Activated CD4-positive, CD25-positive, alpha-beta regulatory T cell treated with anti-CD3 and anti-CD28 coated beads, Interleukin-2, amount 50 U/mL, for 24 hours (primary cell): Measurements from ENCODE around the gene CXXC4.

Experiments used
- ATAC-seq, 2 donors: fragments of 150-1000 bp; cut with Tn5 transposase; one replicate each; pipeline ENCODE4 v1.10.0; 2021; ENCODE audit warnings: mild to moderate bottlenecking in 1 of 2, moderate library complexity in 1 of 2

CXXC4 gene

DNA sequence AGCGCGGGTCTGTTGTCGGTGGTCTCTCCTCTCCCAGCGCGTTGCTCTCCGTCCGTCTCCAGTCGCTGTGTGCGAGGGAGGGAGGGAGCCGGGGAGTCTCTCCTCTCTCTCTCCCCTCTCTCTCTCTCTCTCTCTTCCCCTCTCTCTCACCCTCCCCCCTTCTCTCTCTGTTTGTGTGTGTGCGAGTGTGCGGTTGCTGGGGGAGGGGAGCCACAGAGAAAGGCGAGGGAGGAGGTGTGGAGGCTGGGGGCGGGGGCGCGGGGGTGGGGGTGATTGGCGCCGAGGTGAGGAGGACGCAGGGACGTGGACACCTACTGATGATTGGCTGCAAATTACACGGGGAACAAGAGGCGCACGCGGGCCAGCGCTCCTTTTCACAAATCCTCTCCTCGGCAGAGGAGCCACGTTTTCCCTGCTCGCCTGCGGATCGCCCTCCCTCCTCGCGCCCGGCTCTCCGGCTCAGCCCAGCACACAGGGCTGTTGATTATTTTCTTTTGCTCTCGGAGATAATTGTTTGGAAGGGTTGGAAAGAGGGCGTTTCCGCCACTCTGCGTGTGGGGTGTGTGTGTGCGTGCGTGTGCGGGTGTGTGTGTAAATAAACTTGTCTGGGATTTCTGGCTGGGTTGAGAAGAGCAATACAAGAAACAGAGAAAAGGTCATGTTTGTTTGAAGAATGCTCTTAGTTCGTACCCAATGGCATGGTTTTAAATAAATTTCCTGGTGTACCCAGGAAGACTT, at the start of gene CXXC4:
Gene CXXC4, minus strand, starts transcription at position 73 of the 738 bp plus-strand sequence. CDS start 3,092 bp downstream, outside the sequence.
- no peak for ATAC-seq

DNA sequence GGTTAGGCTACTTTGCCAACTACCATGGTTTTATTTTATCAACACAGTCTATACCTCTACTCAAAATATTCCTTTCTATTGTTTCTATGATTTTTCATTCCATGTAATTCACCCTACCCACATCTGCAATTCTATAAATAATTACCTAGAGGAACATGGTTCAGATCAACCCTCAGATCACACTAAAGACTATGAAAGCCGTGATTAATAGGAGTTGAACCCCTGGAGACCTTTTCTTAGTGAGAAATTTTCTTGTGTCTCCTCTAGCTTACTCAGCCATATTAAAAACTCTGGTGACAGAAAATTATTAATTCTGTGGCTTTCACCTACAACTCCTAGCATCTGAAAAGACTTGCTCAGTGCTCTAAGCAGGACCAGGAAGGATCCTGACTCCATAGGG, 38.5 kb upstream of the CXXC4 start:
- no peak for ATAC-seq

DNA sequence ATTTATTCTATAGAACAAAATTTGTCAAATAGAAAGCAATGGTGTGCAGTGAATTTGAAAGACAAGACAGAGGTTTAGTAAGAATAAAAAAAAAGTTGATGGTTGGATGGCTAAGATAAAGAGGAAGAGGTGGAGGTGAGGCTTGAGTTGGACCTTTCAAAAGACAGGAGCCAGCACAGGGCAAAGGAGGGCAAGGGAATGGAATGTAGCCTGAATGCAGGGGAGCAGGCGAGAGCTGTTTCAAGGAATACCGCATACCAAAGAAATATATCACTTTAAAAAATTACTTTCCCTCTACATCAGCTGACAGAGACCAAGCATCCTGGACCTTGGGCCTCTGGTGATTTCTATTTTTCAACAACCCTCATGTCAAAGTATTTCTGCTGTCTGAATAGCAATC, 38.0 kb upstream of the CXXC4 start:
- ATAC-seq, result no peak

DNA sequence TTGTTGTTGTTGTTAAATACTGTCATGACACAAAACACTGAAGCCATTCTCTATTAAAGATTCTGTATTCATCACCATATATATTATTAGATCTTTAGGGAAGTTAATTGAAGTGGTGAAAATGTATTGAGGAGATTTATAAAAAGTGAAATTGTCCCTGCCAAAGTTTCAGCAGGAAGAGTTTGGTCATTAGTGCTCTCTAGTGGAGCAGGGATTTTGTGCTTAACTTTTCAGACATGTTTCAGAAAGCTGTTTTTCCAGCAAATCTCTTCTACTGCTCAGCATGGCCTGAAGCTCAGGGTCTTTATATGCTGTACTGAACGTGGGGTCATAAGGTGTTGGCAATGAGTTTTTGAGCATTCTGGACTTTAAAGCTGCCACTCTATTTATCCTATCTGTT, 36.7 kb upstream of the CXXC4 start:
- ATAC-seq, result no peak

DNA sequence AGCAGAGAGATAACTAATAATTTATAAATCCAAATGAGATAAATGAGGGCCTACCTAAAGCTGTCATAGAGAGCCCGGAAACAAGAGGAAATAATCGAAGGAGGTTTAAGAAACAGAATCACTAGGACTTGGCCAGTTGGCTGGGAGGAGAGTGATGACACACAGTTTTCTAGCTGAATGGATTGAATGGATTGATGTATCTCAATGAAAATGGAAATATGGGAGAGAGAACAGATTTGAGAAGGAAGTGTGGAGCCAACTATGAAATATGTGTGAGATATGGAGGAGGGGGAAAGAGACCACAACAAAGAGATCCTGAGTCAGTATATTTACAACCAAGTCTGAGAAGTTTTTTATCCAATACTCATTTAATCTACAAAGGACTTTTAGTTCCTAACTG, 35.7 kb upstream of the CXXC4 start:
- no peak for ATAC-seq

DNA sequence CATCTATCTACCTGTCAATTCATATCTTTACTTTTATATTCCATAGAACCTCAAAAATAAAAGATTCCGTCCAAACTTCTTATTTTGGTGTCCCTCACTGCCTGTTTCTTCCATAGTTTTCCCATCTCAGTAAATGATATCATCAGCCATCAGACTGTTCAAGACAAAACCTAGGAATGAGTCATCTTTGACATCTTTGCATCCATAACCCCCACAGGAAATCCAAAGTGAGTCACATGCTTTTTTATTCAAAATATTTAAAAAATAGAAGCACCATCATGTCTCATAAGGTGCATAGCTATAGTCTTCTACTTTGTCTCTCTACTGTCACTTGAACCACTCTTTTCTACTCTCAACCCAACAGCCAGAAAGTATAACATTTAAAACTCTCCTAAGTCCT, 29.9 kb upstream of the CXXC4 start:
- ATAC-seq, result no peak

DNA sequence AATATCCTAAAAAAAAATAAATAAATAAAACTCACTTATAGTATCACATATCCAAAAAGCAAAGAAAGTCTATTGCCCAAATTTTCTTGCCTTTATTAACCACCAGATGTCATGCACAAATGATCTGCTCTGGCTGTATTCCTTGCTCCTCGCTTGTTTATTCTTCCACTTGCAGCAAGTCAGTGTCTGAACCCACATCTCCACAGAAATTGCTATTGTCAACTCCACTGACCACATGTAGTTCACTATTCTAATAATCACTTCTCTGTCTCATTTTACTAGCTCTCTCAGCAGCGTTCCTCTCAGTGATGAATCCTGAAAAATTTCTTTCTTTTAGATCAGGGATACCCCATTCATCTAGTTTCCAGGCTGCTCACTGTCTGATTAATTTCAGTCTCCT, 29.3 kb upstream of the CXXC4 start:
- no peak for ATAC-seq

DNA sequence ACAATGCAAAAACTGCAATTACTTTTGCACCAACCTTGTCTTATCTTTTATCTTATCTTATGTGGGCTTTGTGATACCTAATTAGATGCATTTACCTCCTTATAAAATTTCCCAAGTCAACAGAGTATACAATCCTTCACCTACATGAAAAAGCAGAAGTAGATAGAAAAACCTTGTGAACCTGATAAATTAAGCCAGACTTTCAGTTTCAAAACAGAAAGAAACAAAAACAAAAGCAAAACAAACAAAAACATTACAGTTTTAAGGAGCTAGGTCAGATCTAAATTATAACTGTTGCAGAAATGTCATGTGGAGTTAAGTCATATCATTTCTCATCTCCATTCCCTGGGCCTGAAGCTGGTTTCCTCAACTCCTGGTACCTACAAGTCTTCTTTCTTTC, 24.9 kb upstream of the CXXC4 start:
- no peak for ATAC-seq

DNA sequence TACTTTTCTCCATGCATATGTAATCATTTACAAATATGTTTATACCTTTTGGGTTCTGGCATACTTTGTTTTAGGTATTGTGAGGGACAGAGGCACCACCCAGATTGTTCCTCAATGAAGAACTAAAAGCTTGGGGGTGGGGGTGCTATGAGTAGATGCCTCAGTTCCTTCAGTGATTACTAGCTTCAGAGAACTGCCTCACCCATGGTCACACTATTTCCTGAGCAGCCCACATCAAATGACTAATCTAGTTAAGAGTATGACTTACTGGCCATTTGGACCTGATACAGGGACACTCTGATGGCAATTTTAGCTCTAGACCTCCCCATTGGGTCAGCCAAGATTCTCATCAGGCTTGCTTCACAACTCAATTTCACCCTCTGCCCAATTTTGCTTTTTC, 22.2 kb upstream of the CXXC4 start:
- ATAC-seq, result no peak

DNA sequence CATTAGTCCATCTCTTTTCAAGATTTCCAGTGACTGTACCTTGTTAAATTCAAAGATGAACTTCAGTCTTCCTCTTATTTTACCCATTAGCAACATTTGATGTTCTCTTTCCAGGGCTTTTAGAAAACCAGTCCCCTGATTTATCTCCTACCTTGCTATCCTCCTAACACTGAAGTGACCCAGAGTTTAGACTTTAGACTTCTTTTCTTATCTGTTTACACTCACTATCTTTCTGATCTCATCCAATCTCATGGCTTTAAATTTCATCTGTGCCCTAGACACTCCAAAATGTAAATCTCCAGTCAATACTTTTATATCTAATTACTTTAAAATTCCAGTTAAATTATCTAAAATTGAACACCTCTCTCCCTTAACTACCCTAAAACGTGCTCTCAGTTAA, 13.5 kb upstream of the CXXC4 start:
- ATAC-seq, result no peak

DNA sequence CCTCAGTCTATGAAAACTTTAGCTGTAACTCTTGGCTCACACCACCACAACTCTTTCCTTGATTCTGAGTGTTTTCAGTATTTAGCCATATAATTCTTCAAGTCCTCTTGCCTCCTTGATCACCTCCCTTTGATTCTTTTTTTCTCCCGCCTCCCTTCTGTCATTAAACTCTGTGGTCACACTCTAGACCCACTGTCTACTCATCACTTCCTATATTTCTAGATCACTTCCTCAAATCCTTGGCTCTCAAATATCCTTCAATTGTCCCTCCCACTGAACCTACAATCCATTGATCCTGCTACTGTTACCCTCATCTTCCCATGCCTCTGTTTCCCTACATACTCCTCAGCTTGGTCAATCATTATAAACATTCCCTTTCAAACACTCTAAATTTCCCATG, 12.4 kb upstream of the CXXC4 start:
- no peak for ATAC-seq

DNA sequence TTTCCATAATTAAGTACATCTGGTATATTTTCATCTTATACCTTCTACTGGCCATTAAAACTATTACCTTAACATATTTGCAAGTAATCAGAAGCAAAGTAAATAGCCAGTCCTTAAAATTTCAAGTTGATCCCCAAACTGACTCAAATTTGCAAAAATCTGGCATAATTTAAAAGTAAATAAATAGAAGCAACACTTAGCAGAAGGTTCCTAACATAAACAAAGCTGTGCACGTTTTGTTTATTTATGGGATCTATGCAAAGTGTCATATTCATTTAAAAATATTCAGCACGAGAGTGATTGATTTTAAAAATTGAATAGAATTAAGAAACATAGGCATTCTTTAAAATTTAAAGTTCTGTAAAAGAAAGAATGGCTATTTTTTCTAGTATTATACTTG, 9.8 kb upstream of the CXXC4 start:
- no peak for ATAC-seq

DNA sequence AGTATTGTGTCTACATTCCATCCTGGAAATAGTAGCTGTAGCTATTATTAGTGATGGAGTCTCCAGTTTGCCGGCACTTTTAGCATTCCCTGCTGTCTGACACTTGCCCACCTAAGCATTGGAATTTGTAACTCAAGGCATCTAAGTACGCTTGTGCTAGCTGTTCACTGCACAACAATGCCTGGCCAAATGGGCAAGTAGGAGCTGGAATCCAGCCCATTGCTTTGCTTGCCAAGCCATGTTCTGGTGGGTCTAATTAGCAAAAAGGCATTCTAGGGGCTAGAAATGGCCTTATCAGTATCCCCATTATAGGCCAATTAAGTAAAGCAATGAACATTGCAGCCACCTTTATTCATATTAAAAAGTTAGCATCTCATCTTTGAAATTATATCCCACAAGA, 7.8 kb upstream of the CXXC4 start:
- ATAC-seq, result no peak

DNA sequence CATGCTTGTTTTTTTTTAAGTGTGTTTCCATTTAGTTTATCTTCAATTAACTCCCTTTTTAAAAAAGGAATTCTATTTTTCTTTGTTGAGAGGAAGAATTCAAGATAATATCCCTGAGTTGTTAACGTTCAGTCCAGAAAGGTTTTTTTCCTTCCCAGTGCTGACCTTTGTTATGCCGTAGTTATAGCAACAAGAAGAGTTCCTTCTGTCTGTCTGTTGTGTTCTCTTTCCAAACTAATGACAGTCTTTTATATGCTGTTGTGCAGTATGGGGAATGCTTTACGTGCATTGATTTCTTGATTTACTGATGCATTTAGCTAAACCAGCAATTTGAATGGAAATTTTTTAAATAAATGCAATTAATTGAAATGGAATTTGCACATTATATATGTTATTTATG, 6.6 kb upstream of the CXXC4 start:
- ATAC-seq, result no peak

DNA sequence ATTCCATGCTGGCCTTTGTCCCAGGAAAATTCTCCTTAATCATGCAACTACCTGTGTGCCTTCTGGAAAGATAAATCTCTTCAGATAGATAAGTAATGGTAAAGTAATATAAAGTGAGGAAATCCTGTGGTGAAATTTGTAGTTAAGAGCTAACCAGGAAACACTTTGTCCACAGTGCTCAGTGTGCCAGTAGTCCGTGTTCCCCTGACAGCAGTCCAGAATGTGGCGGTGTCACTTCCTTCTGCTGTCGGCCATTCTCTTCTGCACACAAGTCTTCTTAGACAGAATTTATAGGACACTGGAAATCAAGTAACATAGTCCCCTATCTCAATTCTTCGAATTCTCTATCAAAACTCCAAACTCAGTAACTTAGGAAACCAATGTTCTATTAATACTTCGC, 5.7 kb upstream of the CXXC4 start:
- ATAC-seq, result no peak

DNA sequence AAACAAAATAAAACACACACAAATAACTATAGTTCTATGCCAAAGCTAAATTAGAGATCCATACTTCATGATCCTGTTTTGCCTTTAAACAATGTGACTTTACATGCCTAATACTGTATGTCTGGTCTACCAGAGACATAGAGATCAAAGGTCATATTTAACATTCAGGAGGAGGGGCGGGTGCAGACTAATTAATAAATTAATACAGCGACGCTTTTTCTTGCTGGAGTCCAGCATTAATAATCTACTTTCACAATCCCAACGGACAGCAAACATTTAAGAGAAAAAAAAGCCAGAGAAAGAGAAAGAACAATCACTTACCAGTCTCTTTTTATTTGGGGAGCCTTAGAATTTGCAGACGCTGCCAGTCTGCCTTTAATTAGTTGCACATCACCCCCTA, 509 bp downstream of the CXXC4 start:
- no peak for ATAC-seq

DNA sequence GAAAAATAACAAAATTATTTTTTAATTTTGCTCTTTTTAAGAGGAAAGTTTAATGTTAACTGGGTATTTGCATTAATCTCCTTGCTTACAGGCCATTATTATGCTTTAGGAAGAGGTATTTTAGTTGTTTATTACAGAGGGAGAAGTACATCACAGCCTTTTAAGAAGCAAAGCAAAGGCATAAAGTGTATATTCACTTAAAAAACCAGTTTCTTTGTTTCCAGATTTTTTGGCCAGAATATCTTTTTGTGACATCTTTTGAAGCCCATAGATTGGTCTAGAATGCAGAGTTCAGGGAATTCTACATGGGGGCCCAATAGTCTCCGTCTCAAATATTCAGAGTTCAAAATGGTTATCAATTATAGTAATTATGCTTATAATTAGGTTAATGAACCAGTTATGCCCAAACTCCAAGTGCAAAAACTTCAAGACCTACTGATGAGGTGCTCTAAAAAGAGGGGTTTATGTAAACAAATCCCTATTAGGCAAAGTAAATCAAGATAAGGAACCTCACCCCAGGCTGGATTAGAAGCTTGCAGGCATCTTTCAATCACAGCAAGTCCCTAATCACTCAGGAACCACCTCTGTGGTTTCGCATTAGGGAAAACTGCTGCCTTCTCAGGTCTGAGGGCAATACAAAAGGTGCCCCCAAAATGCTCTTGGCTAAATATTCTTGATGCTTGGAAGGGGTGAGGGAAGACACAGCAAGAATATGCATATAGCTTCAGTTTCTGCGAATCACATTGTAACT, 1.4 kb downstream of the CXXC4 start:
- no peak for ATAC-seq

DNA sequence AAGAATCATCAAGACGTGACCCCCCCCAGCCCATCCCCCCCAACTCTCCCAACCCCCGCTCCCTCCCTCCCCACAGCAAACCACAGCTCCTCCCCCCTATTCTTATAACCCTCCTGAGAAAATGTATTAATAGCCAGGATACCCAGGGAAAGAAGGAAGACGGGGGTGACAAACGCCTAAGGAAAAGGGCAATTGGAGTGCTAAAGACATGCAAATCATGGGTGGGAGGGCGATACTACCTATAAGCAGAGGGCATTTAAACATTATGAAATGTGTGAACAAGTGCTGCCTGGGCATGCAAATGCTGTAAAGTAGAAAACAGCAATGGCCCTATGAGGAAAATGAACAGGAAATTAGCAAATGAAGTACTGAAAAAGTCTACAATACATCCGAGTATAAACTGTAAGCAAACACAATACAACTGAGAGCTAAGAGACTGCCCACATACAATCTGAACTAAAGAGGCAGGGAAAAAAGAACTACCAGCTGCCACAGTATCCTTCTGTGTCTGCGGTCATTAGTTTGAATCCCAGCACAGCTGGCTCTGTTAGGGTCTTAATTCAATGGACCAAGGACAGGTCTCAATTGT, 2.4 kb downstream of the CXXC4 start:
- no peak for ATAC-seq

DNA sequence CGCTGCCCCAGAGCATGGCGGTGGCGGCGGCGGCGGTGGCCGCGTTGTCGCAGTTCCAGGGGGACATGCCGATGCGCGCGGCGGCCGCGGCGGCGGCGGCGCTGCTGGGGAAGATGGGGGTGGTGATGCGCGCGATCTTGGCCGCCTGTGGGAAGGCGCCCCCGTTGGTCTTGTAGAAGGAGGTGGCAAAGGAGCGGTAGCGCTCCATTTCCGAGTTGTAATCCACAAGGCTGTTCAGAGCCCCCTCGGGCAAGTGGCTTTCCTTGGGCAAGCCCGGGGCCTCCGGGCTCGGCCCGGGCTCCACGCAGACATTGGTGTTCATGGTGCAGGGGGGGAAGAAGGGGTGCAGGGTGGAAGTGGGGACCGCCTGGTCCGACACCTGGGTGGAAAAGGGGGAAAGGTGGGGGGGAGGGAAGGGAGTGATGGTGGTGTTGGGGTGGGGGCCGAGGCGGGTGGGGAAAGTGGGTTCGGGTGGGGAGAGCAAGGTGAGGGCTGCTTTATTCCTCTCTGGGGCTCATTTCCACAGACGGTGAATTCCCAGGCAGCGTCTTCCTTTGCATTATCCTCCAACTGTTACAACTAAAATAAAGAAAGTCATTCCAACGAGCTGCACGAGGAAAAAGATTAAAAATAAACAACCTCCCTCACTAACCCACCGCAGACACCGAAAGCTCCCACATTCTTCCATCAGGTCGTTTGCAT, 3.1 kb downstream of the CXXC4 start:
- peak; percentile 24 to 33 for ATAC-seq

DNA sequence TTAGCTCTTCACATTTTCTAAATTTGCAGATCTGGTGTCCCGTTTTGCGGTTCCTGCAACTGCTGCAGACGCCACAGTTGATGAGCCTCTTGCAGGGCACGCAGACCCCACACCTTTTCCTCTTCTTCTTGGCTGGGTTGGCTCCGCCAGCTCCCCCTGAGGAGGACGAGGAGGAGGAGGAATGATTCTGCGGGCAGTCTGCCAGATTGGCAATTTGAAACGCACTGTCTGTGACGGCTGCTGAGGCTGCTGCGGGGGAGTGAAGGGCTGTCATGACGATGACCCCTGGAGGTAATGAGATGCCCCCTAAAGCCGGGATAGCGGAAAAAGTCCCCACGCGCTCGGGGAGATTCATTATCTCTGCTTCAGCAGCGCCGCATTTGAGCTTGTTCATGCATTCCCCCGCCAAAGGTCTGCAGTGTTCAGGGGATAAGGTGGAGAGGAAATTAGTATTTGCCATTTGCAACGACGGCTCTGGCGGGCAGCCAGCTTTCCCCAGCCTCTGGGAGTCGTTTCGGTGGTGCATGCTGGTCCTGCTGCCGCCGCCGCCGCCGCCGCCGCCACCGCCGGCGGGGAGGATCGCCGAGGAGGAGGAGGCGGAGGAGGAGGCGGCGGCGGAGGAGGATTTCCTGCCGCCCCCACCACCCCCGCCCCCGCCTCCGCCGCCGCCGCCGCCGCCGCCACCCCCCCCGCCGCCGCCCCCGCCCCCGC, 3.8 kb downstream of the CXXC4 start:
- ATAC-seq, result peak; percentile 27 to 48

DNA sequence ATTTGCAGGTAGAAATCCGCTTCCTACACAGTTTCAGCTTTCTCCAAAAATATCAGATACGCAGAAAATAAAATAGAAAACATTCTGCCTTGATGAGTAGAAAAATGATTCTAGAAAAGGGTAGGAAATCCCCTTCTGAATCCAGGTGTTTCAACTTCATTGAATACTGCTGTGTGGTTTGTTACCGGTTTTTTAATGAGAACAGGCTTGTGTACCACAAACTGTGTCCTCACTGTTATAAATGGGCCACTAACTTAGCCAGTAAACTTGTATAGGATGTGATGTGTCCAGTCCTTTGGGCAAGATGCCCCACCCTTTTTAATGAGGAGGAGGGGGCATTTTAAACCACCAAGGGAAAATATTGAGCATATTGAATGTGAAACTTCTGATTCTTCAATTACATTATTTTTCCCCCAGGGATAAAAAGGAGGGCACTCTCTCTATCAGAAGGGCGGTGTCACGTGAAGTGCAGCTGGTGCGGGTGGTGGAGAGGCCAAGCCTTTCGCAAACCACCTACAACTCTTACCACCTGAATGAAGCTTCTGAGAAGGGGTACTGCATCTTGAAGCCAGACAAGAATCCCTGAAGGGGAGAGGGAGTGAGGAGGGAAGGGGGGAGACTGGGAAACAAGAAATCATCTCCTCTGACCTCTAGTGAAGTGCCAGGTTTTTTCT, 4.5 kb downstream of the CXXC4 start:
- ATAC-seq, result no peak

DNA sequence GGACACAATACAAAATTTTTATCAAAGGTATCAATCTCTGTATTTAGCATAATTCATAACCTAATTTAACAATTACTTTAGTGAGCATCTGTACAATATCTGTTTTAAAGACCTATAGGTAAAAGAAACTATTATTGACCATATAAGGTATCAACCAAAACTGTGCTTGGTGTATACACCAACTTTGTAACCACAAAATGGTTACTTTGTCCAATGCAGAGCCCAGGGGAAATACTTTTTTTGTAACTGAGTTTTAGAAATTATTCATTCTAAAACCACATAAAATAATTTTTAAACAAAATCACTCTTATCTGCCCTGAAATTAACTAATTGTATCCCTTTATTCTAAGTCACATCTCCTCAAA, 5.0 kb downstream of the CXXC4 start:
- ATAC-seq, result no peak
